ENCODE data around the gene DESI2.
A peak's percentile ranks its signal among the peaks of the same experiment; 100 is the strongest.

DESI2 gene

GRCh38 chr1:244626709-244627108 lies 26.2 kb upstream of the DESI2 start:
- 100% methylated on average over 1 of the region's 4 CpGs for WGBS (ENCODE audit: insufficient coverage)
- ChIA-PET POLR2A (no interaction called here), CTCF (no interaction called here)
- Histone ChIP-seq H3K27ac (ENCODE audit: insufficient read depth in 1 of 2, low read depth in 1 of 2, low read length in 2 of 2, poor library complexity in 1 of 2, severe bottlenecking in 2 of 2) (no peak overlapping the region), H3K9me3 (ENCODE audit: control extremely low read depth in 1 of 5, control insufficient read depth in 4 of 5, insufficient read depth in 2 of 5, low read depth in 1 of 5, low read length in 4 of 5) (peaks cover 0 to 4% (median 0%) of the 10 kb centered on the region in 5 experiments), H3K27me3 (replicated peaks in 2 of 5; ENCODE audit: control insufficient read depth in 4 of 5, insufficient read depth in 5 of 5, low read length in 4 of 5) (no peaks in the 10 kb centered on the region), H3K4me3 (ENCODE audit: control insufficient read depth in 1 of 7, extremely low read depth in 1 of 7, insufficient read depth in 4 of 7, low read depth in 2 of 7, low read length in 6 of 7) (no peak overlapping the region), H3K4me1 (ENCODE audit: control extremely low read depth in 1 of 4, control insufficient read depth in 4 of 4, insufficient read depth in 4 of 4, low read length in 3 of 4) (no peaks in the 10 kb centered on the region), H3K36me3 (ENCODE audit: control insufficient read depth in 4 of 4, insufficient read depth in 4 of 4, low read length in 3 of 4) (no peaks in the 10 kb centered on the region)
- DNase-seq: no peak

GRCh38 chr1:244628789-244629188 lies 24.1 kb upstream of the DESI2 start:
- CTCF ChIA-PET: no interaction called here
- 84% methylated on average over 4 of the region's 5 CpGs for WGBS (ENCODE audit: insufficient coverage)
- DNase-seq: peak in 1 of 3 donors; percentile 1
- Histone ChIP-seq H3K9me3 (ENCODE audit: control extremely low read depth in 1 of 5, control insufficient read depth in 4 of 5, insufficient read depth in 2 of 5, low read depth in 1 of 5, low read length in 4 of 5) (peaks cover 0 to 11% (median 0%) of the 10 kb centered on the region in 5 experiments), H3K27ac (ENCODE audit: insufficient read depth in 1 of 2, low read depth in 1 of 2, low read length in 2 of 2, poor library complexity in 1 of 2, severe bottlenecking in 2 of 2) (no peak overlapping the region), H3K4me3 (ENCODE audit: control insufficient read depth in 1 of 7, extremely low read depth in 1 of 7, insufficient read depth in 4 of 7, low read depth in 2 of 7, low read length in 6 of 7) (no peak overlapping the region), H3K36me3 (ENCODE audit: control insufficient read depth in 4 of 4, insufficient read depth in 4 of 4, low read length in 3 of 4) (no peaks in the 10 kb centered on the region), H3K4me1 (ENCODE audit: control extremely low read depth in 1 of 4, control insufficient read depth in 4 of 4, insufficient read depth in 4 of 4, low read length in 3 of 4) (no peaks in the 10 kb centered on the region), H3K27me3 (replicated peaks in 2 of 5; ENCODE audit: control insufficient read depth in 4 of 5, insufficient read depth in 5 of 5, low read length in 4 of 5) (no peaks in the 10 kb centered on the region)
- POLR2A ChIA-PET: no interaction called here

- H3K4me1 ChIP-seq (ENCODE audit: control extremely low read depth in 1 of 4, control insufficient read depth in 4 of 4, insufficient read depth in 4 of 4, low read length in 3 of 4): no peaks in the 10 kb centered on the region
- no peaks in the 10 kb centered on the region for H3K36me3 ChIP-seq (ENCODE audit: control insufficient read depth in 4 of 4, insufficient read depth in 4 of 4, low read length in 3 of 4)
- ChIA-PET CTCF (no interaction called here), POLR2A (no interaction called here)
- H3K4me3 ChIP-seq (ENCODE audit: control insufficient read depth in 1 of 7, extremely low read depth in 1 of 7, insufficient read depth in 4 of 7, low read depth in 2 of 7, low read length in 6 of 7): no peak overlapping the region
- H3K27me3 ChIP-seq (replicated peaks in 2 of 5; ENCODE audit: control insufficient read depth in 4 of 5, insufficient read depth in 5 of 5, low read length in 4 of 5): no peaks in the 10 kb centered on the region
- no peak for DNase-seq
- H3K27ac ChIP-seq (ENCODE audit: insufficient read depth in 1 of 2, low read depth in 1 of 2, low read length in 2 of 2, poor library complexity in 1 of 2, severe bottlenecking in 2 of 2): no peak overlapping the region
- peaks cover 0 to 11% (median 0%) of the 10 kb centered on the region in 5 experiments for H3K9me3 ChIP-seq (ENCODE audit: control extremely low read depth in 1 of 5, control insufficient read depth in 4 of 5, insufficient read depth in 2 of 5, low read depth in 1 of 5, low read length in 4 of 5)
Measured at GRCh38 chr1:244633140-244633539, 19.8 kb upstream of the DESI2 start.

GRCh38 chr1:244634546-244634945 lies 18.4 kb upstream of the DESI2 start:
- POLR2A ChIA-PET: no interaction called here
- no peak for DNase-seq
- Histone ChIP-seq H3K4me3 (ENCODE audit: control insufficient read depth in 1 of 7, extremely low read depth in 1 of 7, insufficient read depth in 4 of 7, low read depth in 2 of 7, low read length in 6 of 7) (no peak overlapping the region), H3K27ac (ENCODE audit: insufficient read depth in 1 of 2, low read depth in 1 of 2, low read length in 2 of 2, poor library complexity in 1 of 2, severe bottlenecking in 2 of 2) (no peak overlapping the region), H3K4me1 (ENCODE audit: control extremely low read depth in 1 of 4, control insufficient read depth in 4 of 4, insufficient read depth in 4 of 4, low read length in 3 of 4) (no peaks in the 10 kb centered on the region), H3K9me3 (ENCODE audit: control extremely low read depth in 1 of 5, control insufficient read depth in 4 of 5, insufficient read depth in 2 of 5, low read depth in 1 of 5, low read length in 4 of 5) (peaks cover 0 to 11% (median 0%) of the 10 kb centered on the region in 5 experiments), H3K27me3 (replicated peaks in 2 of 5; ENCODE audit: control insufficient read depth in 4 of 5, insufficient read depth in 5 of 5, low read length in 4 of 5) (no peaks in the 10 kb centered on the region), H3K36me3 (ENCODE audit: control insufficient read depth in 4 of 4, insufficient read depth in 4 of 4, low read length in 3 of 4) (no peaks in the 10 kb centered on the region)
- 94% methylated on average over 3 of the region's 6 CpGs for WGBS (ENCODE audit: insufficient coverage)
- CTCF ChIA-PET: interaction anchor here (0.9 kb wide), 1 partner anchor 10 kb away, joined by 4 read pairs; no protein-coding TSS in a partner anchor

- 98% methylated on average over 7 of the region's 10 CpGs for WGBS (ENCODE audit: insufficient coverage)
- Histone ChIP-seq H3K27me3 (replicated peaks in 2 of 5; ENCODE audit: control insufficient read depth in 4 of 5, insufficient read depth in 5 of 5, low read length in 4 of 5) (no peaks in the 10 kb centered on the region), H3K4me1 (ENCODE audit: control extremely low read depth in 1 of 4, control insufficient read depth in 4 of 4, insufficient read depth in 4 of 4, low read length in 3 of 4) (no peaks in the 10 kb centered on the region), H3K4me3 (ENCODE audit: control insufficient read depth in 1 of 7, extremely low read depth in 1 of 7, insufficient read depth in 4 of 7, low read depth in 2 of 7, low read length in 6 of 7) (no peak overlapping the region), H3K27ac (ENCODE audit: insufficient read depth in 1 of 2, low read depth in 1 of 2, low read length in 2 of 2, poor library complexity in 1 of 2, severe bottlenecking in 2 of 2) (no peak overlapping the region), H3K36me3 (ENCODE audit: control insufficient read depth in 4 of 4, insufficient read depth in 4 of 4, low read length in 3 of 4) (no peaks in the 10 kb centered on the region), H3K9me3 (ENCODE audit: control extremely low read depth in 1 of 5, control insufficient read depth in 4 of 5, insufficient read depth in 2 of 5, low read depth in 1 of 5, low read length in 4 of 5) (peaks cover 0 to 7% (median 0%) of the 10 kb centered on the region in 5 experiments)
- no peak for DNase-seq
- ChIA-PET CTCF (no interaction called here), POLR2A (no interaction called here)
Measured at GRCh38 chr1:244636488-244637259, 16.3 kb upstream of the DESI2 start.

GRCh38 chr1:244639561-244639960 lies 13.4 kb upstream of the DESI2 start:
- no peaks in the 10 kb centered on the region for H3K36me3 ChIP-seq (ENCODE audit: control insufficient read depth in 4 of 4, insufficient read depth in 4 of 4, low read length in 3 of 4)
- no peak overlapping the region for H3K4me3 ChIP-seq (ENCODE audit: control insufficient read depth in 1 of 7, extremely low read depth in 1 of 7, insufficient read depth in 4 of 7, low read depth in 2 of 7, low read length in 6 of 7)
- no peaks in the 10 kb centered on the region for H3K27me3 ChIP-seq (replicated peaks in 2 of 5; ENCODE audit: control insufficient read depth in 4 of 5, insufficient read depth in 5 of 5, low read length in 4 of 5)
- no peaks in the 10 kb centered on the region for H3K9me3 ChIP-seq (ENCODE audit: control extremely low read depth in 1 of 5, control insufficient read depth in 4 of 5, insufficient read depth in 2 of 5, low read depth in 1 of 5, low read length in 4 of 5)
- ChIA-PET CTCF (interaction anchor here (0.8 to 1.5 kb wide), 3 partner anchors 10 to 89 kb away, joined by 3 to 4 read pairs (median 3); no protein-coding TSS in a partner anchor), POLR2A (no interaction called here)
- no peaks in the 10 kb centered on the region for H3K4me1 ChIP-seq (ENCODE audit: control extremely low read depth in 1 of 4, control insufficient read depth in 4 of 4, insufficient read depth in 4 of 4, low read length in 3 of 4)
- DNase-seq: no peak
- no peak overlapping the region for H3K27ac ChIP-seq (ENCODE audit: insufficient read depth in 1 of 2, low read depth in 1 of 2, low read length in 2 of 2, poor library complexity in 1 of 2, severe bottlenecking in 2 of 2)

GRCh38 chr1:244640917-244641316 lies 12.0 kb upstream of the DESI2 start:
- no peak overlapping the region for H3K27ac ChIP-seq (ENCODE audit: insufficient read depth in 1 of 2, low read depth in 1 of 2, low read length in 2 of 2, poor library complexity in 1 of 2, severe bottlenecking in 2 of 2)
- 91% methylated on average over 4 of the region's 6 CpGs for WGBS (ENCODE audit: insufficient coverage)
- POLR2A ChIA-PET: no interaction called here
- H3K27me3 ChIP-seq (replicated peaks in 2 of 5; ENCODE audit: control insufficient read depth in 4 of 5, insufficient read depth in 5 of 5, low read length in 4 of 5): no peaks in the 10 kb centered on the region
- H3K9me3 ChIP-seq (ENCODE audit: control extremely low read depth in 1 of 5, control insufficient read depth in 4 of 5, insufficient read depth in 2 of 5, low read depth in 1 of 5, low read length in 4 of 5): no peaks in the 10 kb centered on the region
- DNase-seq: no peak
- H3K4me3 ChIP-seq (ENCODE audit: control insufficient read depth in 1 of 7, extremely low read depth in 1 of 7, insufficient read depth in 4 of 7, low read depth in 2 of 7, low read length in 6 of 7): no peak overlapping the region
- no peaks in the 10 kb centered on the region for H3K4me1 ChIP-seq (ENCODE audit: control extremely low read depth in 1 of 4, control insufficient read depth in 4 of 4, insufficient read depth in 4 of 4, low read length in 3 of 4)
- no peaks in the 10 kb centered on the region for H3K36me3 ChIP-seq (ENCODE audit: control insufficient read depth in 4 of 4, insufficient read depth in 4 of 4, low read length in 3 of 4)
- CTCF ChIA-PET: interaction anchor here (1.2 kb wide), 1 partner anchor 872 kb away, joined by 3 read pairs; no protein-coding TSS in a partner anchor

Measured in common myeloid progenitor, CD34-positive (primary cell).